ENCODE measurements around the gene METTL8.
"Not testable (repeated sequence)": the region's sequence is repeated elsewhere in the genome, so short reads cannot be mapped to it uniquely, and the experiment has no call there.

METTL8 gene

DNA sequence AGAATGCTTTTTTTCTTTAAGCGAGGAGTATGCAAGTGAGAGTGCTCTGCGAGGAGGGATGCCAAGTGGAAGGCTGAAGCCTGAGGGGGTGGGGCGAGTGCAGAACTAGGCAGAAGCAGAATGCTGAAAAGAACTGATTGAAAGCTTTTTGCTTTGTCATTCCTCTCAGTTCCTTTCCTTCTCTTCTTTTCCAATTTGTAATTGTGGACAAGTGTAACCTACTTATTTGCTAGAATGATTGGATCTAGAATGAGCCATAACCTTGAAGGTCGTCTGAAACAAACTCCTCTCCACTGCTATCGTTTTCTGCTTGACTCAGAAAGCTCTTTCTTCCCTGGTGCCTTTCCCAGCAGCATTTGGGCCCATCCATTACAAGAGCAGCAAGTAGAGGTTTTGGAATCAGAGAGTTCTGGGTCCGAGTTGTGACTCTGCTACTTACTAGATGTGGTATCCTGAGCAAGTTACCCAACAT, 115.3 kb downstream of the METTL8 start:
- H3K4me3 ChIP-seq (ENCODE audit: low read depth, low read length): no peak overlapping the region
- no peak for DNase-seq (ENCODE audit: low read depth, low spot score)
- CTCF ChIA-PET: interaction anchor here (0.6 kb wide), 1 partner anchor 390 kb away, joined by 3 read pairs; no protein-coding TSS in a partner anchor
- TF ChIP-seq, protein P1, sequence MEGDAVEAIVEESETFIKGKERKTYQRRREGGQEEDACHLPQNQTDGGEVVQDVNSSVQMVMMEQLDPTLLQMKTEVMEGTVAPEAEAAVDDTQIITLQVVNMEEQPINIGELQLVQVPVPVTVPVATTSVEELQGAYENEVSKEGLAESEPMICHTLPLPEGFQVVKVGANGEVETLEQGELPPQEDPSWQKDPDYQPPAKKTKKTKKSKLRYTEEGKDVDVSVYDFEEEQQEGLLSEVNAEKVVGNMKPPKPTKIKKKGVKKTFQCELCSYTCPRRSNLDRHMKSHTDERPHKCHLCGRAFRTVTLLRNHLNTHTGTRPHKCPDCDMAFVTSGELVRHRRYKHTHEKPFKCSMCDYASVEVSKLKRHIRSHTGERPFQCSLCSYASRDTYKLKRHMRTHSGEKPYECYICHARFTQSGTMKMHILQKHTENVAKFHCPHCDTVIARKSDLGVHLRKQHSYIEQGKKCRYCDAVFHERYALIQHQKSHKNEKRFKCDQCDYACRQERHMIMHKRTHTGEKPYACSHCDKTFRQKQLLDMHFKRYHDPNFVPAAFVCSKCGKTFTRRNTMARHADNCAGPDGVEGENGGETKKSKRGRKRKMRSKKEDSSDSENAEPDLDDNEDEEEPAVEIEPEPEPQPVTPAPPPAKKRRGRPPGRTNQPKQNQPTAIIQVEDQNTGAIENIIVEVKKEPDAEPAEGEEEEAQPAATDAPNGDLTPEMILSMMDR (IDR thresholded peaks at IDR 0.05; ENCODE audit: insufficient read depth, low read length, missing control alignments): no peak
- POLR2A ChIA-PET: no interaction called here

DNA sequence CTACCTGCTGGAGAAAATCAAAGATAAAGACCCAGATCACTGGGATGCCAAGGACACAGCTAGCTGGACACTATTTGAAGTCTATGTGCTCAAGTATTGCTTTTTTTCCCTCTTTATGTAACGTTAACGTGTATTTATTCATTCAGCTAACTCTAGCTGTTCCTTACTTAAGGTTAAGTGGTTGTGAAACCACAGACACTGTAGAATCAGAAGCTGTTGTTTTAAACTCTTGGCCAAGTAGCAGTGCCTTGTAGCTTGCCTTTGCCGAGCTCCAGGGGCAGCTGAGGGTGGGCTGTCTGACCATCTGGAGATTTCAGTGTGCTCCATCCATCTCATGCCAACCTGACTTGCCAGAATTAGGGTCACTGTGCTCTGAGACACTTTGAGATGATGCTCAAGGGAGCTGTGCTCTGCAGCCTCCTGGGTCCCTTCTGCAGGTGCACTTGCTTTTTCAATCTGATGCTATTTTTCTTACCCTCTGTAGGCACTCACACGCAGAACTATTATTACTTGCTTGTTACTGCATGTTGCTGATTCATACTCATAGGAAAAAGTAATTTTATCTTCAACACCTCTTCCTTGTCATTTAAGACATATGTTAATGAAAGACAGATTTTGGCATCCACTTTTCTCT, 116.2 kb downstream of the METTL8 start:
- DNase-seq (ENCODE audit: low read depth, low spot score): no peak
- POLR2A ChIA-PET: no interaction called here
- TF ChIP-seq, protein P1 (IDR thresholded peaks at IDR 0.05; ENCODE audit: insufficient read depth, low read length, missing control alignments): no peak
- CTCF ChIA-PET: no interaction called here
- no peak overlapping the region for H3K4me3 ChIP-seq (ENCODE audit: low read depth, low read length)

DNA sequence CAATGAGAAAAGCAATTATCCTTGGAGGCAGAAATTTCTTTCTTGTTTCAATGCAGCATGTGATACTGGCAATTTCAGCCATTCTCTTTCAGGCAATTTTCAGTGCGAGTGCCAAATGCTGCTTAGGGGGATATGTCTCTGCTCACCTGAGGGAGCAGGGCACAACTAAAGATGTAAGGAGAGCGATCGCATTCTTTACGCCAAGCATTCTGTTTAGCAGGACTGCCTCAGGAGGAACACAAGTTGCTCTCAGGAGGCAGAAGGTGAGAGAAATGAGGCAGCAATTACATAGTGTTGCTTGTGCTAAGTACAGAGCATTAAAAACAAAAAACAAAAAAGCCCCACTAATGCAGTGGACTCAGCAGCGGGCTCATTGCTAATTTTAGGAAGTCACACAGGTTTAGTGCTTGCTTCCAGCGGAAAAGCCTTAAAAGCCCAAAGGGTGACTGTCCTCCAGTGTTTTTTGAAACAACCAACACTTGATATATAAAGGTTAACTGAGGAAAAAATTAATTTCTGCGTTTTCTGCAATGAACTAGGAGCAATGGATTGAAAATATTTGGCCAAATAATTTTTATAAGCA, 116.9 kb downstream of the METTL8 start:
- no peak for DNase-seq (ENCODE audit: low read depth, low spot score)
- POLR2A ChIA-PET: no interaction called here
- H3K4me3 ChIP-seq (ENCODE audit: low read depth, low read length): no peak overlapping the region
- CTCF ChIA-PET: no interaction called here
- TF ChIP-seq, protein P1 (IDR thresholded peaks at IDR 0.05; ENCODE audit: insufficient read depth, low read length, missing control alignments): no peak

DNA sequence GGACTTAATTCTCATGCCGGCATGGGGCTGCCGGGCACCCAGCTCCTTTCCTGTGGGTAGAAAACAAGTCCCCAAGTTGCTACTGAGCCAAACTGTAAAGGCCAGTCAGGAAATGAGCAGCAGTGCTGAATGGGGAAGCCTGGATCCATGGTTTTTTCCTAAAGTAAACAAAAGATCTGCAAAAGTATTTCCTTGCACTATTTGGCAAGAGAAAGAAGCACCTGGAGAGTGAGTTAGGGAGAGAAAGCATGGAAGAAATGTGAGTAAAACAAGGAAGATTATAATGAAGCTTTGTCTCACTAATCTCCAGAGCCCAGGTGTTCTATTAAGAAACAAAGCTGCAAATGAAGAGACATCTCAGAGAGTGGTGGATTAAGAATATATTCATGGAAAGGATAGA, 117.6 kb downstream of the METTL8 start:
- TF ChIP-seq, protein P1 (IDR thresholded peaks at IDR 0.05; ENCODE audit: insufficient read depth, low read length, missing control alignments): no peak
- no peak for DNase-seq (ENCODE audit: low read depth, low spot score)
- ChIA-PET CTCF (no interaction called here), POLR2A (no interaction called here)
- H3K4me3 ChIP-seq (ENCODE audit: low read depth, low read length): no peak overlapping the region

DNA sequence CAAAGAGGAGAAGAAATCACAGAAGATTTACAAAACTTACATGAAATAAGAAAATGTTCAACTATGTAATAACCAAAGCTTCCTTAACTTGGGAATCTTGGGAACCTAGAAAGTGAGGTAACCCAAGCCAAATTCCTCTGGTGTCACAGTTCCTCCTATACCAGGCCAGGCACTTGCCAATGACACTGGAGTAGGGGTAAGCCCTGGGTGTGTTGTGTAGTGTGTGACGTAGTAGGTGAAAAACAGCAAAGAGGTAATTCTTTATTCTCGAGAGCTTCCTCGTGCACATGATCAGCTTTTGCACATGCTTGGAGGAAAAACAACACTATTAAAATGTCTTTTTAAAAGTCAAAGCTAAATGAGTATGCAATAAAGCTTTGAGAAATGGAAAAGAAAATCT, 118.0 kb downstream of the METTL8 start:
- no peak for DNase-seq (ENCODE audit: low read depth, low spot score)
- no peak overlapping the region for H3K4me3 ChIP-seq (ENCODE audit: low read depth, low read length)
- ChIA-PET POLR2A (no interaction called here), CTCF (no interaction called here)
- TF ChIP-seq, protein P1 (IDR thresholded peaks at IDR 0.05; ENCODE audit: insufficient read depth, low read length, missing control alignments): no peak

DNA sequence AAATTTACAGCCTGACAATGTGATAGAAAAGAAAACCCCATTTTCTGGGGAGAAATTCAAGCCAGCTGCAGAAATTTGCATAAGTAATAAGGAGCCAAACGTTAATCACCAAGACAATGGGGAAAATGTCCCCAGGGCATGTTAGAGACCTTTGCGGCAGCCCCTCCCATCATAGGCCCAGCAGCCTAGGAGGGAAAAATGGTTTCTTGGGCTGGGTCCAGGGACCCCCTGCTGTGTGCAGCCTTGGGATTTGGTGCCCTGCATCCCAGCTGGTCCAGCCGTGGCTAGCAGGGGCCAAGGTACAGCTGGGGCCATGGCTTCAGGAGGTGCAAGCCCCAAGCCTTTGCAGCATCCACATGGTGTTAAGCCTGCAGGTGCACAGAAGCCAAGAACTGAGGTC, 121.6 kb downstream of the METTL8 start:
- DNase-seq (ENCODE audit: low read depth, low spot score); H3K4me3 ChIP-seq (ENCODE audit: low read depth, low read length); CTCF ChIA-PET; POLR2A ChIA-PET: not testable (repeated sequence)

DNA sequence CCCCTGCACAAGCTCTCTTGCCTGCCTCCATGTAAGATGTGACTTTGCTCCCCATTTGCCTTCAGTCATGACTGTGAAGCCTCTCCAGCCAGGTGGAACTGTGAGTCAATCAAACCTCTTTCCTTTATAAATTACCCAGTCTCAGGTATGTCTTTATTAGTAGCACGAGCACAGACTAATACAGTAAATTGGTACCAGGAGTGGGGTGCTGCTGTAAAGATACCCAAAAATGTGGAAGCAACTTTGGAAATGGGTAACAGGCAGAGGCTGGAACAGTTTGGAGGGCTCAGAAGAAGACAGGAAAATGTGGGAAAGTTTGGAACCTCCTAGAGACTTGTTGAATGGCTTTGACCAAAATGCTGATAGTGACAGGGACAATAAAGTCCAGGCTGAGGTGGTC, 122.2 kb downstream of the METTL8 start:
- H3K4me3 ChIP-seq (ENCODE audit: low read depth, low read length); POLR2A ChIA-PET; CTCF ChIA-PET; DNase-seq (ENCODE audit: low read depth, low spot score): not testable (repeated sequence)
